ENCODE results near the gene RLF. TPM values are rescaled to one million over a fixed set of nuclear protein-coding genes. Genes with fewer than 3 reads are reported as not detected.

The RLF gene
- total RNA-seq, 4 donors from 2014 or later = 7.9 to 21.0 (median 12.4) TPM

DNA sequence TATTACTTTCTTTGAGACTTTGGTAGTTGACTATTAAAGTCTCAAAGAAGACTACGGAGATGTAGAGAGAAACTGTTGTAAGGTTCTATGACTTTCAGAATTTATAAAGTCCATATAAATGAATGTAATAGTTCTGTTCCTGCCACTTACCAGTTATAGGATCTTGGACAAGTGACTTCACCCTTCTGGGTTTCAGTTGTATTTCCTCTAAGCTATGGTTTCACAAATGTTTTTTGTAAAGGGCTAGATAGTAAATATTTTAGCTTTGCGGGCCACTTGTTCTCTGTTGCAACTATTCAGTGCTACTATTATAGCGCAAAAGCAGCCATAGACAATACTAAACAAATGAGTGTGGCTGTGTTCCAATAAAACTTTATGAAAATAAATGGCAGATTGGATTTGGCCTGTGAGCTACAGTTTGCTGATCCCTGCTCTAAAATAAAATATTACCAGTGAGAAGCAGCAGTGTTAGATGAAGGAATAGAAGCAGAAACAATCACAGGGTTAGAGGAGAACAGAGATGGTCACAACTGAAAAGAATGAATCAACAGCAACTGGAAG, 111.5 kb downstream of the RLF start:
- DNase-seq = no peak
- intact Hi-C loops (cut with DNase I) = no loop called here
- 92 to 94% methylated on average over 3 of the region's 3 CpGs for WGBS, 2 donors
- Histone ChIP-seq H3K27me3 (no peaks in the 10 kb centered on the region), H3K9me3 (no peaks in the 10 kb centered on the region), H3K4me1 (peaks cover 0 to 11% (median 1%) of the 10 kb centered on the region in 3 donors), H3K4me3 (no peak overlapping the region), H3K36me3 (peaks cover 0 to 93% (median 8%) of the 10 kb centered on the region in 3 donors), H3K27ac (no peak overlapping the region)
- TF ChIP-seq POLR2A (IDR thresholded peaks at IDR 0.05) = no peak
- TF ChIP-seq, protein P1, sequence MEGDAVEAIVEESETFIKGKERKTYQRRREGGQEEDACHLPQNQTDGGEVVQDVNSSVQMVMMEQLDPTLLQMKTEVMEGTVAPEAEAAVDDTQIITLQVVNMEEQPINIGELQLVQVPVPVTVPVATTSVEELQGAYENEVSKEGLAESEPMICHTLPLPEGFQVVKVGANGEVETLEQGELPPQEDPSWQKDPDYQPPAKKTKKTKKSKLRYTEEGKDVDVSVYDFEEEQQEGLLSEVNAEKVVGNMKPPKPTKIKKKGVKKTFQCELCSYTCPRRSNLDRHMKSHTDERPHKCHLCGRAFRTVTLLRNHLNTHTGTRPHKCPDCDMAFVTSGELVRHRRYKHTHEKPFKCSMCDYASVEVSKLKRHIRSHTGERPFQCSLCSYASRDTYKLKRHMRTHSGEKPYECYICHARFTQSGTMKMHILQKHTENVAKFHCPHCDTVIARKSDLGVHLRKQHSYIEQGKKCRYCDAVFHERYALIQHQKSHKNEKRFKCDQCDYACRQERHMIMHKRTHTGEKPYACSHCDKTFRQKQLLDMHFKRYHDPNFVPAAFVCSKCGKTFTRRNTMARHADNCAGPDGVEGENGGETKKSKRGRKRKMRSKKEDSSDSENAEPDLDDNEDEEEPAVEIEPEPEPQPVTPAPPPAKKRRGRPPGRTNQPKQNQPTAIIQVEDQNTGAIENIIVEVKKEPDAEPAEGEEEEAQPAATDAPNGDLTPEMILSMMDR (IDR thresholded peaks at IDR 0.05) = no peak

GRCh38 chr1:40273547-40274166, 112.5 kb downstream of the RLF start:
- no peak for DNase-seq
- Histone ChIP-seq H3K27ac (no peak overlapping the region), H3K4me1 (peaks cover 0 to 2% (median 0%) of the 10 kb centered on the region in 3 donors), H3K4me3 (no peak overlapping the region), H3K27me3 (no peaks in the 10 kb centered on the region), H3K36me3 (peaks cover 0 to 94% (median under 1%) of the 10 kb centered on the region in 3 donors), H3K9me3 (no peaks in the 10 kb centered on the region)
- intact Hi-C loops (cut with DNase I) = no loop called here
- TF ChIP-seq, protein P1 (IDR thresholded peaks at IDR 0.05) = no peak
- no peak for TF ChIP-seq POLR2A (IDR thresholded peaks at IDR 0.05)
- WGBS, 2 donors = 88 to 93% methylated on average over 4 of the region's 4 CpGs

- H3K9me3 ChIP-seq = no peaks in the 10 kb centered on the region
- 90 to 92% methylated on average over 2 of the region's 2 CpGs for WGBS, 2 donors
- H3K4me1 ChIP-seq = no peaks in the 10 kb centered on the region
- intact Hi-C loops (cut with DNase I) = no loop called here
- H3K27me3 ChIP-seq = no peaks in the 10 kb centered on the region
- no peak for DNase-seq
- H3K36me3 ChIP-seq = peaks cover 0 to 94% (median 0%) of the 10 kb centered on the region in 3 donors
- no peak overlapping the region for H3K4me3 ChIP-seq
- no peak for TF ChIP-seq POLR2A (IDR thresholded peaks at IDR 0.05)
- TF ChIP-seq, protein P1 (IDR thresholded peaks at IDR 0.05) = no peak
- no peak overlapping the region for H3K27ac ChIP-seq
Observed at GRCh38 chr1:40274331-40274730, 113.1 kb downstream of the RLF start.

- H3K36me3 ChIP-seq = peaks cover 0 to 92% (median 0%) of the 10 kb centered on the region in 3 donors
- TF ChIP-seq POLR2A (IDR thresholded peaks at IDR 0.05) = no peak
- TF ChIP-seq, protein P1 (IDR thresholded peaks at IDR 0.05) = no peak
- intact Hi-C loops (cut with DNase I) = no loop called here
Observed at GRCh38 chr1:40276122-40276521, 114.9 kb downstream of the RLF start.

DNA sequence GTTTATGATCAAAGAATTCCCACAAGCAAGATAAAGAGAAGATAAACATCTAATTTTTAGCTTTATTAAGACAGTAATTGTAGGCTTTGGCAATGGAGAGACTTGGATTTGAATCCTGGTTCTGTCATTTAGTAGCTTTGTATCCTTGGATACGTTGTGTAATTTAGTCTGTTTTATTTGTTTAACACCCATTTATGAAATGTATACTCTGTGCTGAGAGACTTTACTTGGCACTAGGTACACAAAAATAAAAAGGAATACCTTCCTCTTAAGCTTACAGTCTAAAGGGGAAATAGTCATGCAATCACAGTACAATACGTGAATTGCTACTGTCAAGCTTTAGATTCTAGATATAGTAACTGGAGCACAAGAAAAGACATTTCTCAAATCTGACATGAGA, 120.7 kb downstream of the RLF start:
- 66 to 68% methylated on average over 2 of the region's 2 CpGs for WGBS, 2 donors
- H3K4me3 ChIP-seq = no peak overlapping the region
- DNase-seq = no peak
- TF ChIP-seq, protein P1 (IDR thresholded peaks at IDR 0.05) = no peak
- no peak for TF ChIP-seq POLR2A (IDR thresholded peaks at IDR 0.05)
- intact Hi-C loops (cut with DNase I) = no loop called here
- no peak overlapping the region for H3K27ac ChIP-seq
- H3K9me3 ChIP-seq = no peaks in the 10 kb centered on the region
- H3K36me3 ChIP-seq = peaks cover 6 to 94% (median 8%) of the 10 kb centered on the region in 3 donors
- no peaks in the 10 kb centered on the region for H3K4me1 ChIP-seq
- H3K27me3 ChIP-seq = no peaks in the 10 kb centered on the region

More at GRCh38 chr1:40276122-40276521, 114.9 kb downstream of the RLF start:
- no peaks in the 10 kb centered on the region for H3K9me3 ChIP-seq
- no peak overlapping the region for H3K27ac ChIP-seq
- no peaks in the 10 kb centered on the region for H3K27me3 ChIP-seq
- H3K4me1 ChIP-seq = no peaks in the 10 kb centered on the region
- no peak for DNase-seq
- H3K4me3 ChIP-seq = no peak overlapping the region
- 94 to 95% methylated on average over 3 of the region's 3 CpGs for WGBS, 2 donors

Data from esophagus squamous epithelium (tissue), 5 donors.